Non-pigmented ciliary epithelial cell (primary cell): ENCODE measurements around the gene OR7C2.

Experiments used
- DNase-seq: peaks from one replicate; pipeline ENCODE4 v3.0.0-alpha.2; 2010; ENCODE audit warnings: low read depth

OR7C2 gene

GRCh38 chr19:14979476-14980255, 38.4 kb downstream of the OR7C2 start, which contains the start of gene SLC1A6:
Gene SLC1A6 (minus strand): TSS chr19:14979864. CDS start chr19:14972910, 6,954 bp downstream.
- DNase-seq = no peak

GRCh38 chr19:14985133-14985532, 43.8 kb downstream of the OR7C2 start:
- no peak for DNase-seq
